Heart left ventricle (tissue), 16 donors: ENCODE results near the gene C2orf68. TPM values are rescaled to one million over a fixed set of nuclear protein-coding genes. Genes with fewer than 3 reads are reported as not detected.
A peak's percentile ranks its signal among the peaks of the same experiment; 100 is the strongest.

Experiments used
- ATAC-seq, 4 donors: fragments of 200-7000 bp; cut with Tn5 transposase; one replicate each; pipeline ENCODE4 v1.9.1; 2020 to 2022; ENCODE audit warnings: moderate library complexity in 4 of 4, mild to moderate bottlenecking in 3 of 4, moderate number of reproducible peaks in 1 of 4
- DNase-seq, 5 donors: peaks; one replicate each; pipeline ENCODE4 v3.0.0-alpha.2; 2020
- H3K27ac ChIP-seq, 12 donors: fragments of 200-600 bp; sonication (generic) in 4 of 12; one replicate each; pipeline versions ENCODE4 v1.5.0 to v1.8.0; 2016 to 2022; ENCODE audit warnings: mild to moderate bottlenecking in 2 of 12
- H3K27me3 ChIP-seq, 9 donors: fragments of 200-600 bp; sonication (generic) in 2 of 9; one replicate each; pipeline versions ENCODE4 v1.5.1 to v1.8.0; 2016 to 2022; ENCODE audit warnings: mild to moderate bottlenecking in 3 of 9
- H3K36me3 ChIP-seq, 9 donors: fragments of 200-600 bp; sonication (generic) in 2 of 9; one replicate each; pipeline versions ENCODE4 v1.5.0 to v1.8.0; 2018 to 2022; ENCODE audit warnings: mild to moderate bottlenecking in 2 of 9
- H3K4me1 ChIP-seq, 12 donors: fragments of 200-600 bp; sonication (generic) in 4 of 12; one replicate each; pipeline versions ENCODE4 v1.5.0 to v1.8.0; 2016 to 2022; ENCODE audit warnings: mild to moderate bottlenecking in 3 of 12
- H3K4me3 ChIP-seq, 12 donors: fragments of 200-600 bp; sonication (generic) in 4 of 12; one replicate each; pipeline versions ENCODE4 v1.5.0 to v1.8.0; 2017 to 2022; ENCODE audit warnings: mild to moderate bottlenecking in 9 of 12, moderate library complexity in 4 of 12
- H3K9me3 ChIP-seq, 12 donors: fragments of 200-600 bp; sonication (generic) in 4 of 12; one replicate each; pipeline versions ENCODE4 v1.5.0 to v1.8.0; 2016 to 2022; ENCODE audit warnings: mild to moderate bottlenecking in 1 of 12
- CTCF ChIP-seq, 12 donors: fragments of 200-600 bp; sonication (generic) in 4 of 12; IDR thresholded peaks; one replicate each; pipeline versions ENCODE4 v1.5.0 to v1.8.0; 2018 to 2022; ENCODE audit warnings: antibody characterized with exemption in 12 of 12, mild to moderate bottlenecking in 5 of 12
- POLR2A ChIP-seq, 2 donors: fragments of 450-650 bp; IDR thresholded peaks; one replicate each; pipeline ENCODE4 v1.6.1; 2017; ENCODE audit warnings: antibody characterized with exemption in 2 of 2, mild to moderate bottlenecking in 2 of 2, moderate library complexity in 2 of 2
- WGBS, 4 donors: extraction: QIAGEN DNeasy Blood & Tissue Kit in 2 of 4; methylation state at CpG; one replicate each; pipeline versions ENCODE4 v1.1.5 to v1.1.7; 2013 to 2018; 5-methylcytosine and 5-hydroxymethylcytosine counted together
- intact Hi-C, 10 donors: fragments of 100-400 bp; cut with DNase I; formaldehyde crosslinking; loops; one replicate each; pipeline versions ENCODE4 v1.11.1 to v1.14.2; 2022
- polyA plus RNA-seq, 2 donors: library from polyadenylated mRNA; stranded (reverse); fragments of 200-250 nt; gene quantifications; one replicate each; pipeline ENCODE4 v1.2.3, GENCODE V29; 2013
- total RNA-seq, 9 donors: library from RNA; depleted of rRNA in 2 of 9; stranded (reverse); fragments of >200 nt in 2 of 9; fragmentation: NEBNext Ultra II Directional in 3 of 9; extraction: Animal tissue kit (Norgen Biotek cat#: 25700) in 3 of 9; gene quantifications; one replicate each; pipeline versions ENCODE4 v1.1.0 to v1.2.4, GENCODE V29; 2016 to 2023
- donor health status: ischemic (EF 13 %, LVEDD 7.1; RV severe dilation, severe dysfunction).
- donor health status: healthy with polysubstance abuse.
- donor health status: DM: no; HTN: yes; CAD: no.
- donor health status: DM: no; HTN: no; CAD: no.
- donor health status: ischemic (EF 25% LVEDD 6.9; RV normal size, moderate dysfunction).
- donor health status: ischemic (EF 25% LVEDD 5.7; RV mildly dilated, moderate dysfunction).
- donor health status: healthy.
- donor health status: DM: yes; HTN: yes; CAD: no.
- donor health status: ischemic (EF 35%, LVEDD 5.7; RV mildly dilated, moderate dysfunction).
- donor health status: nonischemic (EF 11% LVEDD 7.7; RV severe dilation, severe dysfunction).
- donor health status: DM: yes; HTN: yes; CAD: no.
- donor health status: PGD.
- donor health status: ischemic (EF 29% LVEDD 5.4; RV normal size, mild dysfunction).
- donor health status: nonischemic (EF 23%, LVEDD 6.1; RV moderate dilation, normal function).

The C2orf68 gene
- total and polyA plus RNA-seq, 11 donors, result 12.0 to 38.2 (median 29.1) TPM

GRCh38 chr2:85602476-85603234 is 9.2 kb downstream of the C2orf68 start, which contains the start of gene TMEM150A:
TMEM150A (minus strand) TSS chr2:85602698; CDS start chr2:85601948, 750 bp downstream.
- Histone ChIP-seq H3K27ac (peak within 1 kb of the TSS; percentile 78 to 93 (median 88)), H3K36me3 (peaks cover 0 to 40% (median 23%) of the 10 kb centered on the region in 9 donors), H3K9me3 (no peaks in the 10 kb centered on the region), H3K27me3 (no peaks in the 10 kb centered on the region), H3K4me1 (peaks cover 0 to 61% (median 48%) of the 10 kb centered on the region in 12 donors), H3K4me3 (peak within 1 kb of the TSS; percentile 59 to 87 (median 77))
- peak; percentile 56 to 97 for TF ChIP-seq POLR2A (IDR thresholded peaks at IDR 0.05)
- peak; percentile 12 to 67 (median 48) for TF ChIP-seq CTCF (IDR thresholded peaks at IDR 0.05)
- DNase-seq (peak; percentile 95 to 98 (median 96)), ATAC-seq (peak; percentile 83 to 96 (median 94))
- 0 to 1% (median 0%) methylated on average over 43 to 73 of the region's 73 CpGs for WGBS, 4 donors
- intact Hi-C loops, result loop anchor here in 4 of 10 donors (2.0 to 5.0 kb wide), 3 partner anchors 35 to 42 kb away; partner anchors contain the start of gene GGCX (in 3 of the 4)

GRCh38 chr2:85601771-85602475 is 9.9 kb downstream of the C2orf68 start:
- peak overlapping the region; percentile 59 to 87 (median 77) for H3K4me3 ChIP-seq
- no peaks in the 10 kb centered on the region for H3K9me3 ChIP-seq
- DNase-seq (peak; percentile 74 to 85 (median 81)), ATAC-seq (peak; percentile 7 to 74 (median 58))
- intact Hi-C loops, result loop anchor here in 4 of 10 donors (2.0 to 5.0 kb wide), 3 partner anchors 35 to 41 kb away; partner anchors contain the start of gene GGCX (in 3 of the 4)
- H3K27me3 ChIP-seq, result no peaks in the 10 kb centered on the region
- WGBS, 4 donors, result 5 to 12% (median 6%) methylated on average over 15 to 36 of the region's 36 CpGs
- TF ChIP-seq CTCF (IDR thresholded peaks at IDR 0.05) (no peak), POLR2A (IDR thresholded peaks at IDR 0.05) (no peak)
- H3K36me3 ChIP-seq, result peaks cover 0 to 45% (median 31%) of the 10 kb centered on the region in 9 donors
- H3K27ac ChIP-seq, result peak overlapping the region; percentile 78 to 93 (median 88)
- peaks cover 0 to 61% (median 46%) of the 10 kb centered on the region in 12 donors for H3K4me1 ChIP-seq

GRCh38 chr2:85600951-85601770 is 10.7 kb downstream of the C2orf68 start:
- peak overlapping the region; percentile 78 to 93 (median 88) for H3K27ac ChIP-seq
- intact Hi-C loops, result loop anchor here in 3 of 10 donors (5.0 kb wide), 2 partner anchors 34 to 39 kb away; partner anchors contain the start of gene GGCX (in 2 of the 3)
- H3K9me3 ChIP-seq, result no peaks in the 10 kb centered on the region
- ATAC-seq (no peak), DNase-seq (peak in 1 of 5 donors; percentile 46)
- H3K4me1 ChIP-seq, result peaks cover 0 to 62% (median 46%) of the 10 kb centered on the region in 12 donors
- H3K36me3 ChIP-seq, result peaks cover 0 to 49% (median 33%) of the 10 kb centered on the region in 9 donors
- WGBS, 4 donors, result 81 to 85% (median 83%) methylated on average over 5 to 6 of the region's 6 CpGs
- H3K27me3 ChIP-seq, result no peaks in the 10 kb centered on the region
- peak overlapping the region in 11 of 12 donors; percentile 66 to 87 (median 77) for H3K4me3 ChIP-seq
- no peak for TF ChIP-seq POLR2A (IDR thresholded peaks at IDR 0.05)
- no peak for TF ChIP-seq CTCF (IDR thresholded peaks at IDR 0.05)
